Thyroid gland (tissue), 4 donors: Measurements from ENCODE around the gene ZNF865.

ENCODE experiments used
- POLR2A ChIP-seq, 2 donors: fragments of 450-650 bp; IDR thresholded peaks; one replicate each; pipeline ENCODE4 v1.6.1; 2017; ENCODE audit warnings: antibody characterized with exemption in 2 of 2, mild to moderate bottlenecking in 2 of 2, moderate library complexity in 1 of 2
- TF ChIP-seq, protein P1 (sequence below), 6 experiments: fragments of 200-600 bp in 3 of 6; fragments of 450-650 bp in 3 of 6; sonication (generic) in 3 of 6; IDR thresholded peaks; one replicate each; pipeline ENCODE4 v1.5.1; 2016 to 2019; ENCODE audit warnings: antibody characterized with exemption in 6 of 6, mild to moderate bottlenecking in 2 of 6, inconsistent platforms in 1 of 6, moderate library complexity in 1 of 6

DNA sequence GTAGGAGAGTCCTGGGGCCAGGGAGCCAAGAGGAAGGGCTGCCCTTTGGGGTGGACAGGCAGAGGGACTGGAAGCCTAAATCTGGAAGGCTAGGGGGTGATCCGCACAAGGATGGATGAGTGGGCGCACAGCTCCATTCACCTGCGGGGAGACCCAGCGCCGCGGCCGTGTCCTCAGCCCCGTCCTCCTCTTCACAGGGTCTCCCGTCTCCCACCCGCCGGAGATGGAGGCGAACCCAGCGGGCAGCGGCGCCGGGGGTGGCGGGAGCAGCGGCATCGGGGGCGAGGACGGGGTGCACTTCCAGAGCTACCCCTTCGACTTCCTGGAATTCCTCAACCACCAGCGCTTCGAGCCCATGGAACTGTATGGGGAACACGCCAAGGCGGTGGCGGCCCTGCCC, 7.9 kb downstream of the ZNF865 start:
- TF ChIP-seq, protein P1, sequence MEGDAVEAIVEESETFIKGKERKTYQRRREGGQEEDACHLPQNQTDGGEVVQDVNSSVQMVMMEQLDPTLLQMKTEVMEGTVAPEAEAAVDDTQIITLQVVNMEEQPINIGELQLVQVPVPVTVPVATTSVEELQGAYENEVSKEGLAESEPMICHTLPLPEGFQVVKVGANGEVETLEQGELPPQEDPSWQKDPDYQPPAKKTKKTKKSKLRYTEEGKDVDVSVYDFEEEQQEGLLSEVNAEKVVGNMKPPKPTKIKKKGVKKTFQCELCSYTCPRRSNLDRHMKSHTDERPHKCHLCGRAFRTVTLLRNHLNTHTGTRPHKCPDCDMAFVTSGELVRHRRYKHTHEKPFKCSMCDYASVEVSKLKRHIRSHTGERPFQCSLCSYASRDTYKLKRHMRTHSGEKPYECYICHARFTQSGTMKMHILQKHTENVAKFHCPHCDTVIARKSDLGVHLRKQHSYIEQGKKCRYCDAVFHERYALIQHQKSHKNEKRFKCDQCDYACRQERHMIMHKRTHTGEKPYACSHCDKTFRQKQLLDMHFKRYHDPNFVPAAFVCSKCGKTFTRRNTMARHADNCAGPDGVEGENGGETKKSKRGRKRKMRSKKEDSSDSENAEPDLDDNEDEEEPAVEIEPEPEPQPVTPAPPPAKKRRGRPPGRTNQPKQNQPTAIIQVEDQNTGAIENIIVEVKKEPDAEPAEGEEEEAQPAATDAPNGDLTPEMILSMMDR (IDR thresholded peaks at IDR 0.05), result no peak
- TF ChIP-seq POLR2A (IDR thresholded peaks at IDR 0.05), result no peak
